ENCODE data around the gene ZMYND10.
A peak's percentile ranks its signal among the peaks of the same experiment; 100 is the strongest.

DNA sequence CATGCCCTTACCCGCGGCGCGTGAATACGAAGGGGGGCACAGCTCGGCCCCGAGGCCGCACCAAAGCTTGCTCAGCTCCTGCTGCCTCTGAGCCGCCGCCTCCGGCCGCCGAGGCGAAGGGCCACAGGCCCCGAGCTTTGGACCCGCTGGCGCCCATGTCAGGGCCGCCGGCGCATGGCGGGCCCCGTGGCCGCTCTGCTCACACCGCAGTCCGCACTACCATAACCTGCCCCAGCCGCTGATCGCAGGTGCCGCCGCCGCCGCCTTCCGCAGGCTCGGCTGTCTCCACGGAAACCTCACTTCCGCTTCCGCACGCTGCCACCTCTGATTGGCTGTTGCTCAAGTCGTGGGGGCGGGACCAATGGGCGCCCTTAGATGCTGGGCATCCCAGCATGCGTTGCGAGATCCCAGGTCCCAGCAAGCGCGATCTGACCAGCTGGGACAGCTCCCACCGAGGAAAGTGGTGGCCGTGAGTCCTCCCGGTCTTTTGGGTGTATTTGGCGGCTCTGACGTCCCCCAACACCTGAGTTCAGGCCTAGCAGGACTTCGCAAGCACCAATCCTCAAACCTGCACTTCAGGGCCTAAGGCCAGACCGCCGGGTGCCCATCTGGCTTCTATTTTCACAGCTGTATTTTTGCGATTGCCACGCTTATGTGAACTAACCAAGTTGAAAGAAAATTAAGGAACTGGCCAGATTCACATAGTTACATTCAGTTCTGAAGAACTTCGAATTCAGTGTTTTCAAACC, 17.4 kb downstream of the ZMYND10 start, which contains the start of gene TUSC2:
- TF ChIP-seq POLR2A (IDR thresholded peaks at IDR 0.05) (peak; percentile 87), EP300 (IDR thresholded peaks at IDR 0.05; ENCODE audit: low read depth) (no peak), POLR2AphosphoS5 (IDR thresholded peaks at IDR 0.05) (peak; percentile 90 to 94 (median 94))
- TF ChIP-seq, protein P1, sequence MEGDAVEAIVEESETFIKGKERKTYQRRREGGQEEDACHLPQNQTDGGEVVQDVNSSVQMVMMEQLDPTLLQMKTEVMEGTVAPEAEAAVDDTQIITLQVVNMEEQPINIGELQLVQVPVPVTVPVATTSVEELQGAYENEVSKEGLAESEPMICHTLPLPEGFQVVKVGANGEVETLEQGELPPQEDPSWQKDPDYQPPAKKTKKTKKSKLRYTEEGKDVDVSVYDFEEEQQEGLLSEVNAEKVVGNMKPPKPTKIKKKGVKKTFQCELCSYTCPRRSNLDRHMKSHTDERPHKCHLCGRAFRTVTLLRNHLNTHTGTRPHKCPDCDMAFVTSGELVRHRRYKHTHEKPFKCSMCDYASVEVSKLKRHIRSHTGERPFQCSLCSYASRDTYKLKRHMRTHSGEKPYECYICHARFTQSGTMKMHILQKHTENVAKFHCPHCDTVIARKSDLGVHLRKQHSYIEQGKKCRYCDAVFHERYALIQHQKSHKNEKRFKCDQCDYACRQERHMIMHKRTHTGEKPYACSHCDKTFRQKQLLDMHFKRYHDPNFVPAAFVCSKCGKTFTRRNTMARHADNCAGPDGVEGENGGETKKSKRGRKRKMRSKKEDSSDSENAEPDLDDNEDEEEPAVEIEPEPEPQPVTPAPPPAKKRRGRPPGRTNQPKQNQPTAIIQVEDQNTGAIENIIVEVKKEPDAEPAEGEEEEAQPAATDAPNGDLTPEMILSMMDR (IDR thresholded peaks at IDR 0.05), result no peak
